ENCODE results near the gene BAAT.
"Not testable (repeated sequence)": the region's sequence is repeated elsewhere in the genome, so short reads cannot be mapped to it uniquely, and the experiment has no call there.

Gene BAAT

GRCh38 chr9:101384873-101385536 lies at the start of gene BAAT:
Gene BAAT (minus strand): TSS chr9:101385006. CDS start chr9:101371404, 13,602 bp downstream.
- DNase-seq, result not testable (repeated sequence)

DNA sequence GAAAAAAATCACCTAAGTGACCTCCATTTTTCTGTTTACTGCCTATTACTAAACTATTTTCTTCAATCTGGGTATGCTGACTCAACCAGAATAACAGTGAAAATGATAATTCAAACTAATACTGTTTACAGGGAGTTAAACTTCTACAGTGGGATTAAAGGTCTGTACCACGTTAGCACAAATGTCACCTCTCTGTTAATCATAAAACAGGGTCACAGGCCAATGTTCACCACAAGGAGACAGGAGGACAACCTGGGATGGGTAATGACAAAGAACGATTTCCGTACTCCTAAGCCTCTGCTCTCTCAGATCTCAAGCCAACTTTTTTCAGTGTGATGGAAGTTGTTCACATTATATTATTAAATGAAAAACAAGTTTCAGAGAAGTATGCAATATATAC lies 48.4 kb upstream of the BAAT start:
- DNase-seq, result no peak

GRCh38 chr9:101432740-101433139 lies 47.9 kb upstream of the BAAT start:
- no peak for DNase-seq

- DNase-seq, result no peak
These were observed 47.4 kb upstream of the BAAT start for GRCh38 chr9:101432171-101432570.

- no peak for DNase-seq
These were observed 44.9 kb upstream of the BAAT start for GRCh38 chr9:101429736-101430135.

GRCh38 chr9:101428909-101429308 lies 44.1 kb upstream of the BAAT start:
- no peak for DNase-seq

- no peak for DNase-seq
These were observed 43.3 kb upstream of the BAAT start for GRCh38 chr9:101427957-101428655.

DNA sequence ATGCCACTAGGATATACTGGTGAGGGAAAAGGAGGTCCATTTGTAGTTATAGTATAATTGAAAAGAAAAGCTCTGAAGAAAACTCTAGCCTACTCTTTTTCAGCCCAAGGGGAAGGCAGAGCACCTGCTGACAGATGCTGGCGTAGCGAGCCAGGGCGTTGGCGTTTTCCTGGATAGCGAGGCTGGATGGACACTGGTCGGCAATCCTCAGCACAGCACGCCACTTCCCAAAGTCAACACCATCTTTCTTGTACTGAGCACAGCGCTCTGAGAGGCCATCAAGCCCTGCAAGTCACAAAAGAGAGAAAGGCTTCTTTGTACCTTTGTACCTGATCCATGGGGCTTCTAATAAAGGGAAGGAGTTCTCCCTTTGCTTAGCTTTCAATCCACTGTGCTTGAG lies 42.6 kb upstream of the BAAT start:
- DNase-seq, result no peak

DNA sequence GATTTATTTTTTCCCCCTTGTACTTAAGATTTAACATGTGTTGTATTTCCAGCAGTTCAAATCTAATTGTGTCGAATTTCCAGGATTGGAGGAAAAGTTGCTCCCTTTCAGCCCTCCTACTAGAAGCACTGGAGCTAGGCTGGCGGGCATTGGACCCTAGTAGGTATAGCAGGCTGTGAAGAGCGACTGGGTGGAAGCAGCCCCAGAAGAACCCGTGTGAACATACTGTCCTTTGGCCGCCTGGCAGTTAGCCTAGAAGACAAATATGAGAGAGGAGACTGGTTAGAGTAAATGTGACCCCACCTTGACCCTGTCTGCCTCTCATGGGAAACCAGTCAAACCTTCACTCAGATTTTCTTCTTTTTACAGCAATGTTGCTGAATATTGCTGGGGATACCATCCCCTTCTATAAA lies 36.9 kb upstream of the BAAT start:
- no peak for DNase-seq

DNA sequence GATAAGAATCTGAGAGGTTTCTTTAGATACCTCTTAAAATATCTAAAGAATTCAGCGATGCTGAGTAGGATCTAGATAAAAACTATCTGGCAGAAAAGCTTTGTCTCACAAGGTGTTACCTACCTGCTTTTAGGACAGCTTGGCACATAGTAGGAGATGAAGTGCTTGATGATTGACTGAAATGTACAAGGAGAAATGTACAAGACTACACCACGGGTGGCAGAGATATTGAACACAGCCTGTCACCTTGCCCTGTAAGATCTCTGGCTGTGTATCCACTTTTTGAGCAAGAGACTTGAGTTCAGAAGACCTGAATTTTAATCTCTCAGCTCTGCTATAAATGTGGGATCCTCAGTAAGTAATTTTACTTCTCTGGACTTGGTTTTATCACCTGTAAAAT lies 35.1 kb upstream of the BAAT start:
- no peak for DNase-seq

GRCh38 chr9:101418518-101419430 lies 34.0 kb upstream of the BAAT start:
- DNase-seq, result no peak

DNA sequence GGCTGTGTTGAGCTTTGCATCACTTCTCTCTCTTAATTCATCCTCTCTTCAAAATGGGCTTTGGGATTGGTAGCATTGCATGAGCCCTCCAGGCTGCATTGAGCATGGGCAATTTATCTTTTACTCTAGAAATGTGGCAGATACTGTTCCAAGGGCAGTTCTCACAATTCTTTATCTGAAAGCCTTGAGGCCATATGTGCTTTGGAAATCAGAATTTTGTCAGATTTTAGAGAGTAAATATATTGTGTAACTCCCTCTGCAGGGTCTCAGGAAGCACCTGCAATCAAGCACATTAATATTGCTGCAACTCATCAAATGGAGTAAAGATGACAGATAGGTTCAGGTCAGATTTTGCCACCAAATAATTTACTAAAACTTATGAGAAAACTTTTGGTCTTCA lies 33.2 kb upstream of the BAAT start:
- DNase-seq, result no peak

GRCh38 chr9:101417389-101417788 lies 32.6 kb upstream of the BAAT start:
- DNase-seq, result no peak

DNA sequence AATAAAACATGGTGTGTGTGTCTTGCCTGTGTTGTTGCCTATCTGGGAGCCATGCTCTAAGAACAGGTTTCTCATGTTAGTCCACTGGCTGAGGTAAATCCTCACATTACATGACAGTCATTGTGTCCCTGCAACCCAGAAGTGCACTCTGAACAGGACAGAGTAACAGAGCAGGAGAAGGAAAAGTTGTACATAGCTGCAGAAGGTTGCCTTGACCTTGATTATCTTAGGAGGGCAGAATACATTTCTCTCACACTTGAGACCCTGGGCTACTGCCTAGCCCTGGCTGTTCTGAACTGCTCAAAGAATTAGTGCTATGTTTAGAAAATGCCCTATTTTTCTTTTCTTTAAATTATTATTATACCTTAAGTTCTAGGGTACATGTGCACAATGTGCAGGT lies 30.8 kb upstream of the BAAT start:
- DNase-seq, result no peak

GRCh38 chr9:101414839-101415238 lies 30.0 kb upstream of the BAAT start:
- DNase-seq, result no peak

DNA sequence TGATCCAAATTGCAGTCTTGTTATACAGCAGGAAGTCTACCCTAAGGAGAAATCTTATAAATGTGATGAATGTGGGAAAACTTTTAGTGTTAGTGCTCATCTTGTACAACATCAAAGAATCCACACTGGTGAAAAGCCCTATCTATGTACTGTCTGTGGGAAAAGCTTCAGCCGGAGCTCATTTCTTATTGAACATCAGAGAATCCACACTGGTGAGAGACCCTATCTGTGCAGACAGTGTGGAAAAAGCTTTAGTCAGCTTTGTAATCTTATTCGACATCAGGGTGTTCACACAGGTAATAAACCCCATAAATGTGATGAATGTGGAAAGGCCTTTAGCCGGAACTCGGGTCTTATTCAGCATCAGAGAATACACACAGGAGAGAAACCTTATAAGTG lies 24.3 kb upstream of the BAAT start:
- DNase-seq, result no peak

- no peak for DNase-seq
These were observed 23.7 kb upstream of the BAAT start for GRCh38 chr9:101408374-101409078.

GRCh38 chr9:101403516-101404285 lies 18.9 kb upstream of the BAAT start:
- no peak for DNase-seq

GRCh38 chr9:101400120-101400519 lies 15.3 kb upstream of the BAAT start:
- DNase-seq, result no peak

GRCh38 chr9:101399643-101399970 lies 14.8 kb upstream of the BAAT start:
- no peak for DNase-seq

DNA sequence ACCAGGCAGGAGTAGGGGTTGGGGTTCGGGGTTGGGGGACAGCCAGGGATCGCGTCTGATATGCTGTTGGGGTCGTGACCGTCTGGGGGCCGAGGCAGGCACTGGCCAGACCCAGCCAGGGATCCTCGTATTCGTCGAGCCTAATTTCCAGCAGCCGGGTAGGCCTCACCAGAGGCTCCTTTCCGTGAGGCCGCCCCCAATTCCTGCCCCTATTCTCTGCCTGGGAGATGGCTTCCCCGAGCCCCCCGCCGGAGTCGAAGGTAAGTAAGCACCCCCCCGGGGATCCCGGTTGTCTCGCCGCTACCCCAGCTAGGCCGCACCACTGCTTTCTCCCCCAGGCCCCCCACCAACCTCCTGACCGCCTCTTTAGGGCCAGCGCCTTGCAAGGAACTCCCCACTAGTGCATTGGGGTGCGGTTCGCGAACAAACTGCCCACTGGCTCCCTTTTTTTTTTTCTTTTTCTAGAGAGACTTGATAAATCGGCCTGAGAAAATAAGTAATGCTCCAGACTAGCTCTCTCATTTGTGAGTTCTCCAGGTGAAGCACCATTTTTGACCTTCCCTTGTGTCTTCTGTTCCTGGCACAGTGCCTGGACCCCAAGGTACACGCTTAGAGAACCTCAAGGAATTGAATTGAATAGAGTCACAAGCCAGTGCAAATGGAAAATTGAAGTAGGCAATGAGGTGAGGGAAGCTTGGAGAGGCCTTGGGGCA lies 14.3 kb upstream of the BAAT start:
- no peak for DNase-seq
